ENCODE data around the gene VPS13C. TPM values are rescaled to one million over a fixed set of nuclear protein-coding genes. Genes with fewer than 3 reads are reported as not detected.
A peak's percentile ranks its signal among the peaks of the same experiment; 100 is the strongest.
"Not testable (repeated sequence)": the region's sequence is repeated elsewhere in the genome, so short reads cannot be mapped to it uniquely, and the experiment has no call there.

Gene VPS13C
- total RNA-seq, 2 donors from 2014 or later, result 67.0 to 85.2 TPM

DNA sequence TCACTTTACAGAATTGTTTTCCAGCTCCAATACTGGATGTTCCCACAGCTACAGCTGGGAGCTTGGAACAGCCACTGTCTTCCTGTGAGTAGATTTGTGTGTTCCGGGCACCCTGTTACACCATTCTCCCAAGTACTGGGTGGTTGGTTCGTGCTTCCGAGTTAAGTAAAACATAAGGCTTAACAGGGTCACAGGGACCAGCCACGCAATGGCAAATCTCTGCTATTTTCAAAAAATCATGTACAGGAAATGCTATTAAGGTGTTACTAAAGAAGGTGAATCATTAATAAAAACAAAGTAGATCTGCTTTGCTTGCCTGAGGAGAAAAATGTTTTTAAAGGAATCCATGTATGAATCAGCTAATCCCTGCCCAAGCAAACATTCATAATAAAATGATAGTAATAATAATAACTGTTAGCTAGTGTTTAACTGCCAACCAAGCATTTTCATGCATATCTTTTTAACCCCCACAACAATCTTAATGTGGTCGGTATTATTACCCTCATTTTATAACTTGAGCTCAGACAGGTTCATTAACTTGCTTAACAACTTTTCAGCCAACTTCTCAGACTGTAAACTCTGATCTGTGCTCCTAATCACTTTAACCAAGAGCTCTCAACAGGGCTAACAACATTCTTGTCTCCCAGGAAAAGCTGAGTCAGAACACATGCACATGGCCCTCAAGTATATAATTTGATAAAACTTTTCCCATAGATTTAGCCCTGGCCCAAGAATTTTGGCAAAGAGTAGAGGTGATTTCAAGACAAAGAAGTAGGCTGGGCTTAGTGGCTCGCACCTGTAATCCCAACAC is 3.8 kb upstream of the VPS13C start:
- H3K27me3 Mint-ChIP-seq, result no peaks in the 10 kb centered on the region
- ATAC-seq (replicated peaks), result no peak
- peaks cover 30% of the 10 kb centered on the region for H3K4me1 Mint-ChIP-seq
- H3K9me3 Mint-ChIP-seq, result no peaks in the 10 kb centered on the region
- peak overlapping the region; percentile 98 for H3K4me3 Mint-ChIP-seq
- H3K36me3 Mint-ChIP-seq (ENCODE audit: low read depth), result peaks cover 47% of the 10 kb centered on the region
- H3K27ac Mint-ChIP-seq, result peak overlapping the region; percentile 67

DNA sequence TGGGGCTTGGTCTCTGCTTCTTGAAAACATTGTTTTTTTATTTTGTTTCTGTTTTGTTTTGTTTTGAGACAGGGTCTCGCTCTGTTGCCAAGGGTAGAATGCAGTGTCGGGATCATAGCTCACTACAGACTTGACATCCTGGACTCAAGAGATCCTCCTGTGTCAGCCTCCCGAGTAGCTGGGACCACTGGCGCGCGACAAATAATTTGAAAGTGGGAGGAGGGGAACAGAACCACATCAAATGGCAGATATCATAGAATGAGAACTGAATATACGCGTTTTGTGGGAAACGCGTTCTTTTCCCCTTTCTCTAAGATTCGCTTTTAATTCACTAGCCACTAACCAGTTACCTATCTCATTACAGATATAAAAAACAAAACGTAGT is 641 bp upstream of the VPS13C start:
- H3K36me3 Mint-ChIP-seq (ENCODE audit: low read depth), result peaks cover 43% of the 10 kb centered on the region
- no peaks in the 10 kb centered on the region for H3K9me3 Mint-ChIP-seq
- H3K27ac Mint-ChIP-seq, result peak overlapping the region; percentile 97
- peak; percentile 28 for ATAC-seq (replicated peaks)
- H3K27me3 Mint-ChIP-seq, result no peaks in the 10 kb centered on the region
- peaks cover 16% of the 10 kb centered on the region for H3K4me1 Mint-ChIP-seq
- H3K4me3 Mint-ChIP-seq, result peak overlapping the region; percentile 98

DNA sequence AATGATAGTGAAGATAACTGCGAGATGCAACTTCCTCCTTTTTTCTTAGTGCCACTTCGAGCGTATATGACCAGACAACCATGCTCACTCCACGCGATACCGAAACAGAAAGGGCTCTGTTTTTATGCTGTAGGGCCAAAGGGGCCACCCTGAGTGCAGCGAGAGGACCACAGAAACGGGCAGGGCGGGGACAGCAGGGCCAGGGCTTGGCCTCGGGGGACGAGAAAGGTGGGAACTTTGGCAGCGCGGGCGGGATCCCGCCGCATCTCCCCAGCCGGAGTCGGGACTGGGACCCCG is 483 bp downstream of the VPS13C start:
- peak; percentile 73 for ATAC-seq (replicated peaks)
- Mint-ChIP-seq H3K36me3 (ENCODE audit: low read depth) (peaks cover 38% of the 10 kb centered on the region), H3K4me3 (peak overlapping the region; percentile 98), H3K27me3 (no peaks in the 10 kb centered on the region), H3K9me3 (no peaks in the 10 kb centered on the region), H3K4me1 (peaks cover 21% of the 10 kb centered on the region), H3K27ac (peak overlapping the region; percentile 97)

DNA sequence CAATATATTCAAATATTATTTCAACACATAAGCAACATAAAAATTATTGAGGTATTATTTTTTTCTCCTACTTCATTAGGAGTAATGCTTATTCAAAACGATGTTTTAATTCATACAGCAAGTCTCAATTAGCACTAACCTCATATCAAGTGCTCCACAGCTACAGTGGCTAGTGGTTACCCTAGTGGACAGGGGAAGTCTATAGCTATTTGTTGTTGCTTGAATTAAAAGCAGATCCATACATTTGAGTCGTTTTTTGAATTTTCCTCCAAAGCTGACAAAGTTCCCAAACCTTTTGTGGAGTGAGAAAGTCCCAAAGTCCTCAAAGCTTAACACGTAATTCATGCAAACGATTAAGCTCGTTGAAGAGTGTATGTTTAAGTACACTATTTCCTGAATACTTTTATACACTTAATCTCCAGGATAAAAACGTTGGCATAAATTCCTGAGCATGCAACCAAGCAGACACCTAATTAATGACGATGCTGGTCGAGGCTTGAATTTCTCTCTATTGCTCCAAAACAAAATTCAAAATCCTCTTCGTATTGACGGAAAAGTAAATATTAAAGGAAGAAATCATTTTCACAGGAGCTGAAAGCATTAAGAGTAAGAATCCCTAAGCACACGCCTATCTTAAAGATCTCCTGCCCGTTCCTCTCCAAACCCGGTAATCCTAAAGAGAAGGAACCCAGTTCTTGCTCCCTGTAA is 985 bp downstream of the VPS13C start:
- H3K9me3 Mint-ChIP-seq, result no peaks in the 10 kb centered on the region
- H3K4me3 Mint-ChIP-seq, result peak overlapping the region; percentile 98
- peaks cover 38% of the 10 kb centered on the region for H3K36me3 Mint-ChIP-seq (ENCODE audit: low read depth)
- H3K4me1 Mint-ChIP-seq, result peaks cover 25% of the 10 kb centered on the region
- no peak for ATAC-seq (replicated peaks)
- peak overlapping the region; percentile 97 for H3K27ac Mint-ChIP-seq
- no peaks in the 10 kb centered on the region for H3K27me3 Mint-ChIP-seq

DNA sequence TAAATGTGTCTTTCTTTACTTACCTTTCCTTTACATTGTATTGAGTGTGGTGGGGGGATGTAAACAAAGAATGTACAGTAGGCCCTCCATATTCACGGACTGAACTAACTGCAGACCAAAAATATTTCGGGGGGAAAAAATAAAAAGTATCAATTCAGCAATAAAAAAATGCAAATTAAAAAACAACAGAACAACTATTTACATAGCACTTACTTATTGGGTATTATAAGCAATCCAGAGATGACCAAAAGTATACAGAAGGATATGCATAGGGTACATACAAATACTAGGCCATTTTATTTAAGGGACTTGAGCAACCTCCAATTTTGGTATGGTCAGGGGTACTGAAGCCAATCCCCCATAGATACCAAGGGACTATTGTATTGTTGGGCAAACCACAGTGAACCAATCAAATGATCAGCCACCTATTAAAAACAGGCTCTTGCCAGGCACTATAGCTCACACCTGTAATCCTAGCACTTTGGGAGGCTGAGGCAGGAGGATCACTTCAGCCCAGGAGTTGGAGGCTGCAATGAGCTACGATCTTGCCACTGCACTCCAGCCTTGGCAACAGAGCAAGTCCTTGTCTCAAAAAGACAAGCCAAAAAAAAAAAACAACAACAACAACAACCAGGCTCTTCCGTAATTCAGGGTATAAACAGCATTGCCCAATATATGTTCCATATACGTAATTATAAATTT is 1.8 kb downstream of the VPS13C start:
- Mint-ChIP-seq H3K27me3 (no peaks in the 10 kb centered on the region), H3K4me3 (peak overlapping the region; percentile 98), H3K27ac (no peak overlapping the region), H3K36me3 (ENCODE audit: low read depth) (peaks cover 35% of the 10 kb centered on the region), H3K4me1 (peaks cover 26% of the 10 kb centered on the region), H3K9me3 (no peaks in the 10 kb centered on the region)
- no peak for ATAC-seq (replicated peaks)

DNA sequence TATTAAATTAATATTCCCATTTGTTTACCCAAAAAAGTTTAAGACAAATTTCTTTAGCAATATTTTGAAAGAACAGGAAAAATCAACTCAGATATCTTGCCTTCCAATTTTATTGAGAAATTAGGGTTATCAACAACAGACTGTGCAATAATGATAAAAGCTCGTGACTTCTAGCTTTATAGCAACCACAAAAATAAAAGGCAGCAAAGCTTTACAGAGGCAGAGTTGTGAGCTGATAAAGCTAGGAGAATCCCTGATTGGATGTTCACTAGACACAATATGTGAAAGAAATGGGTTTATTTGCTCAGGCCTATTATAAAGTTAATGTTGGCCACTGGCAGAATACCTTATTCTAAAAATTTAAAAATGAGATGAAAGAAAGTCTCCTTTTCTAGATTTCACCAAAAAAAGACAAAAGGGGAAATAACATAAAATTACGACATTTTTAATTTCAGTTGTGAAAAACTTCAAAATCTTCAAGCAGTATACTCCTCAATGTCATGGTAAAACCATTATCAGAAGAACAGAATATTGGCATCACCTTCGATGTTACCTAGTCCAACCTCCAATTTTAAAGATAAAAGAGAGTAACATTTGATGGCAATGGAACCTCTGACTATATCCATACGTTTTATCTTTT is 2.8 kb downstream of the VPS13C start:
- peaks cover 24% of the 10 kb centered on the region for H3K4me1 Mint-ChIP-seq
- no peak for ATAC-seq (replicated peaks)

DNA sequence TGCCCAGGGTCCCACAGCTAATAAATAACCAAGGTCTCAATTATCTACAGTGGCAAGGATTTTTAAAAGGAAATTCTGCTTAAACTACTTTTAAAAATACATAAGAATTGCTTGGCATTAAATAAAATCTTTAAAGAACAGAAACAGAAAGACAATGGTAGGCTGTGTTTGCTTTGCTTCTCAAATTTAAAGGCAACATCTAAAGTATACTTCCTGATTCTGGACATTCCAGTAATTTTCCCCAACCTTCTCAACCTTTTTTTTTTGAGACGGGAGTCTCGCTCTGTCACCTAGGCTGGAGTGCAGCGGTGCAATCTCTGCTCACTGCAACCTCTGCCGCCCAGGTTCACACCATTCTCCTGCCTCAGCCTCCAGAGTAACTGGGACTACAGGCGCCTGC is 5.3 kb downstream of the VPS13C start:
- H3K27me3 Mint-ChIP-seq, result no peaks in the 10 kb centered on the region
- ATAC-seq (replicated peaks), result no peak
- peaks cover 28% of the 10 kb centered on the region for H3K36me3 Mint-ChIP-seq (ENCODE audit: low read depth)
- H3K27ac Mint-ChIP-seq, result no peak overlapping the region
- H3K4me3 Mint-ChIP-seq, result no peak overlapping the region
- H3K4me1 Mint-ChIP-seq, result peaks cover 17% of the 10 kb centered on the region
- H3K9me3 Mint-ChIP-seq, result no peaks in the 10 kb centered on the region

More for the DNA sequence above, 2.8 kb downstream of the VPS13C start:
- peak overlapping the region; percentile 14 for H3K4me3 Mint-ChIP-seq
- peaks cover 33% of the 10 kb centered on the region for H3K36me3 Mint-ChIP-seq (ENCODE audit: low read depth)
- H3K27ac Mint-ChIP-seq, result no peak overlapping the region
- no peaks in the 10 kb centered on the region for H3K27me3 Mint-ChIP-seq
- no peaks in the 10 kb centered on the region for H3K9me3 Mint-ChIP-seq

DNA sequence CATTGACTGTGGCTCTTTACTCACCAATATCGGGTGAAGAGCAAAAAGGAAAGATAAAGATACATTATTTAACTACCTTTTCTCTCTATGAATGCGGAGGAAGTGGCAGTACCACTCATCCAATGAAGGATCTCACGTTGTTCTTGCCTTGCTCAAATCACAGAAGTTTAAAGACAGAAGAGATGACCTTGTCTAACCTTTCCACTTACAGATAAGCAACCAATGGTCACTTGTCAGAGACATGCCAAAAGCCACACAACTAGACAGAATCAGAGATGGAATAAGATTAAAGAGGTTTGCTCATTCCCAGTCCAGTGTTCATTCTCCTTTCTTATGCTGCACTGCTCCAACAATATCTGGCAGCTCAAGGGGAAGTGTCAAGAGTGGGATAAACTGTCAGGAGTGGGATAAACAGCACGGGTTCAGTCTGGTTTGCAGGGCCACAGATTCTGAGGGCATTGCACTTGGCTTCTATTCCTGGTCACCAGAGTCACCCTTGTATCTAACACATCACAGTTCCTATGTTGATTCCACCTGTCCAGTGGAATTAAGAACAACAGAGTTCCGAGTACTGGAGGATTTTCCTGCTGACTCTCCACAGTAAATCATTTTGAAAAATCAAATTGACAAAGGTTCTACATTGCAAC is 6.7 kb downstream of the VPS13C start:
- Mint-ChIP-seq H3K27ac (no peak overlapping the region), H3K36me3 (ENCODE audit: low read depth) (peaks cover 25% of the 10 kb centered on the region), H3K4me1 (peaks cover 17% of the 10 kb centered on the region), H3K4me3 (peak overlapping the region; percentile 1), H3K9me3 (no peaks in the 10 kb centered on the region), H3K27me3 (no peaks in the 10 kb centered on the region)
- ATAC-seq (replicated peaks), result peak; percentile 24

DNA sequence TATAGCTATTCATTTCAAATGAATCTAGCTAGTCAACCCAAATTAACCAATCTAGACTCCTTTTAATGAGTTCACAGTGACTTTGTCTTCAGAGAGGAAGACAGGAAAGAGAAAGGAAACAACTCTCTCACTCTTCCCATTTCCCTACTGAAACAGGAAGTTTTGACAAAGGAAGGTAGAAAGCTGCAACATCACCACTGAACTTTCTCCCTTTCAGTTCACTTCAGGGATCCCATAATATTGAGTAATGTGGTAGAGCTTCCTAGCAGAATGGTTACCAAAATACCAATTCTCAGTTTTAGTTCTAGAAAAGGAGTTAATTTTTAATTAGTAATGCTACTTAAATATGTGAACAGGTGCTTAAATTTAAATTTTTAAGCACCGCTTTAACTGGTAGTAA is 7.5 kb downstream of the VPS13C start:
- no peak overlapping the region for H3K27ac Mint-ChIP-seq
- peaks cover 19% of the 10 kb centered on the region for H3K36me3 Mint-ChIP-seq (ENCODE audit: low read depth)
- H3K27me3 Mint-ChIP-seq, result no peaks in the 10 kb centered on the region
- H3K4me3 Mint-ChIP-seq, result no peak overlapping the region
- ATAC-seq (replicated peaks), result no peak
- H3K9me3 Mint-ChIP-seq, result no peaks in the 10 kb centered on the region
- peaks cover 17% of the 10 kb centered on the region for H3K4me1 Mint-ChIP-seq

DNA sequence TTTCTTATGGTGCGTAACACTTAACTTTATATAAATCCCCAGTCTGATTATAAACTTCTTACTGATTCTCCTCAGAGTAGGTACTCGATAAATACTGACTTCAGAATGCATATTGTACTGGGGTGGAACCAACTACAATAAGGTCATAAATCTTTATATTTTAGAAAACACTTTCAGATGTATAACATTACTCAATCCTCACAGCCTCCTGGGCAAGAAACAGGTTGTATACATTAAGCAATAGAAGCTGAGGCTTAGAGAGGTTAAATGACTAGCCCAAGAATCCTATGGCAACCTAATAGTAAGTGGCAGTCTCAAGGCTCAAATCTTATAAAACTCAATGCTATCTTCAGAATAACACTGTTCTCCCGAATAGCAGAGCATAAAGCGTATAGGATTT is 9.1 kb downstream of the VPS13C start:
- no peak for ATAC-seq (replicated peaks)
- H3K36me3 Mint-ChIP-seq (ENCODE audit: low read depth), result peaks cover 9% of the 10 kb centered on the region
- H3K4me1 Mint-ChIP-seq, result peaks cover 21% of the 10 kb centered on the region
- no peak overlapping the region for H3K27ac Mint-ChIP-seq
- no peaks in the 10 kb centered on the region for H3K27me3 Mint-ChIP-seq
- H3K9me3 Mint-ChIP-seq, result no peaks in the 10 kb centered on the region
- H3K4me3 Mint-ChIP-seq, result no peak overlapping the region

DNA sequence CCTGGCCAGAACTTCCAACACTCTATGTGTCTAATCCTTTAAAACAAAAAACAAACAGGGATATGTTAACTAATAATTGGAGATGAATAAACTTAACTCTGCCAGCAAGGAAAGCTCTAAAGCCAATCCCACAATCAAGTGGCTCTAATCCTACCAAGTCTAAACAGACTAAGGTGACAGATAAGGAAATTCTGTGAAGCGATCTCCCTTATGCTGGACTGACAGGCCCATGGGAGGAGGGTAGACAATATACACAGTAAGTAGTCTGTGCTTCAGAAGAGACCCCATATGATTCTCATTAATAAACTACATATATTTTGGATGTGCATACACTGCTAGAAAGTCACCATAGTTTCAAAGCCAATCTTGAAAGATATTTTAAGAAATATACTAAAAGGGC is 10.1 kb downstream of the VPS13C start:
- no peak for ATAC-seq (replicated peaks)
- Mint-ChIP-seq H3K27me3 (no peaks in the 10 kb centered on the region), H3K4me1 (peaks cover 26% of the 10 kb centered on the region), H3K27ac (no peak overlapping the region), H3K4me3 (no peak overlapping the region), H3K36me3 (ENCODE audit: low read depth) (peaks cover 9% of the 10 kb centered on the region), H3K9me3 (no peaks in the 10 kb centered on the region)

DNA sequence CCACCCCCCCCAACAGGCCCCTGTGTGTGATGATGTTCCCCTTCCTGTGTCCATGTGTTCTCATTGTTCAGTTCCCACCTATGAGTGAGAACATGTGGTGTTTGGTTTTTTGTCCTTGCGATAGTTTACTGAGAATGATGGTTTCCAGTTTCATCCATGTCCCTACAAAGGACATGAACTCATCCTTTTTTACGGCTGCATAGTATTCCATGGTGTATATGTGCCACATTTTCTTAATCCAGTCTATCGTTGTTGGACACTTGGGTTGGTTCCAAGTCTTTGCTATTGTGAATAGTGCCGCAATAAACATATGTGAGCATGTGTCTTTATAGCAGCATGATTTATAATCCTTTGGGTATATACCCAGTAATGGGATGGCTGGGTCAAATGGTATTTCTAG is 12.0 kb downstream of the VPS13C start:
- not testable (repeated sequence) for H3K27me3 Mint-ChIP-seq; H3K9me3 Mint-ChIP-seq; H3K4me3 Mint-ChIP-seq; ATAC-seq (replicated peaks); H3K27ac Mint-ChIP-seq
- Mint-ChIP-seq H3K36me3 (ENCODE audit: low read depth) (peaks cover 21% of the 10 kb centered on the region), H3K4me1 (peaks cover 16% of the 10 kb centered on the region)

DNA sequence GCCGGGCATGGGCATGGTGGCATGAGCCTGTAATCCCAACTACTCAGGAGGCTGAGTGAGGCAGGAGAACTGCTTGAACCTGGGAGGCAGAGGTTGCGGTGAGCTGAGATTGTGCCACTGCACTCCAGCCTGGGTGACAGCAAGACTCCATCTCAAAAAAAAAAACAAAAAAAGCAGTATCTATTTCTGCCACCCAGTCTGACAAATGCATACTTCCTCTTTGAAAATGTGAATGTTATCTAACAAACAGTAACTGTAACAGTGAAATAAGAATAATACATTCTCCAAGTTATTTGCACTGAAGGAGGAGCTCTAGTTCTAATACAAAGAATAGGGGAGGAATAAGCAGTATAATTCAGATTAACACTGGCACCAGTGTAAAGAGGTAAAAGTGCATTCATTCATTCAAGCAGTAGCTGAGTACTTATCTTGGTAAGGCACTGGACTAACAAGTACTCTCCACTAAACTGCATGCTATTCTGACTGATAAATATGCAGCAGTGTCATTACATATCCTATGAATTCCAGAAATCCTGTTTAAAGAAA is 12.9 kb downstream of the VPS13C start:
- Mint-ChIP-seq H3K4me1 (peaks cover 15% of the 10 kb centered on the region), H3K27me3 (no peaks in the 10 kb centered on the region), H3K4me3 (peak overlapping the region; percentile 5), H3K27ac (no peak overlapping the region), H3K9me3 (no peaks in the 10 kb centered on the region), H3K36me3 (ENCODE audit: low read depth) (peaks cover 26% of the 10 kb centered on the region)
- no peak for ATAC-seq (replicated peaks)

Data from activated T-helper 17 cell treated with anti-CD3 and anti-CD28 coated beads, Interleukin-2, amount 50 U/mL, for 72 hours (primary cell).